GM19351 (cell line): ENCODE measurements around the gene INTS11.

ENCODE experiments used
- ATAC-seq: cut with Tn5 transposase; IDR thresholded peaks from one replicate; pipeline ENCODE4 v1.9.1; 2021; ENCODE audit warnings: mild to moderate bottlenecking, moderate library complexity; ENCODE audit not compliant: unreplicated experiment

Gene INTS11

DNA sequence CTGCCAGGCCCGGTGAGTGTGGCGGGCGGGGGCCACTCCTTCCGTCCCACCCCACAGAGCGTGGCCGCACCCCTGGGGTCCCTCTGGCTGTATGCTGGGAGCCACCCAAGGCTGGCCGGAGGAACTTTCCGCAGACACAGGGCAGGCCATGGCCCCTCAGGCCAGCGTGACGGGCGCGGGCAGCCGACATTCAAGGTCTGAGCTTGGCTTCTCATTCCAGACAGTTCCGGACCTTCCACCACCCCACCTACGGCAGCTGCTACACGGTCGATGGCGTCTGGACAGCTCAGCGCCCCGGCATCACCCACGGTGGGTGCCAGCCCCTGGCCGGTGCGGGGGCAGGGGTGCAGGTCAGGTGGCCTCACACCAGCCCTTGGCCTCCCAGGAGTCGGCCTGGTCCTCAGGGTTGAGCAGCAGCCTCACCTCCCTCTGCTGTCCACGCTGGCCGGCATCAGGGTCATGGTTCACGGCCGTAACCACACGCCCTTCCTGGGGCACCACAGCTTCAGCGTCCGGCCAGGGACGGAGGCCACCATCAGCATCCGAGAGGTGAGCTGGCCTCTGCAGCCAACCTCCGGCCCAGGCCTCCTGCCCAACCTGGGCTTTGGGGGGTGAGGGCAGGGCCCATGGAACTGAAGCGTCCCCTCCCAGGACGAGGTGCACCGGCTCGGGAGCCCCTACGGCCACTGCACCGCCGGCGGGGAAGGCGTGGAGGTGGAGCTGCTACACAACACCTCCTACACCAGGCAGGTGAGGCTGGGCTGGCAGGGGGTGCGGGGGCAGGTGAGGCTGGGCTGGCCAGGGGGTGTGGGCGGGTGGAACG, 37.0 kb downstream of the INTS11 start:
- ATAC-seq: no peak

DNA sequence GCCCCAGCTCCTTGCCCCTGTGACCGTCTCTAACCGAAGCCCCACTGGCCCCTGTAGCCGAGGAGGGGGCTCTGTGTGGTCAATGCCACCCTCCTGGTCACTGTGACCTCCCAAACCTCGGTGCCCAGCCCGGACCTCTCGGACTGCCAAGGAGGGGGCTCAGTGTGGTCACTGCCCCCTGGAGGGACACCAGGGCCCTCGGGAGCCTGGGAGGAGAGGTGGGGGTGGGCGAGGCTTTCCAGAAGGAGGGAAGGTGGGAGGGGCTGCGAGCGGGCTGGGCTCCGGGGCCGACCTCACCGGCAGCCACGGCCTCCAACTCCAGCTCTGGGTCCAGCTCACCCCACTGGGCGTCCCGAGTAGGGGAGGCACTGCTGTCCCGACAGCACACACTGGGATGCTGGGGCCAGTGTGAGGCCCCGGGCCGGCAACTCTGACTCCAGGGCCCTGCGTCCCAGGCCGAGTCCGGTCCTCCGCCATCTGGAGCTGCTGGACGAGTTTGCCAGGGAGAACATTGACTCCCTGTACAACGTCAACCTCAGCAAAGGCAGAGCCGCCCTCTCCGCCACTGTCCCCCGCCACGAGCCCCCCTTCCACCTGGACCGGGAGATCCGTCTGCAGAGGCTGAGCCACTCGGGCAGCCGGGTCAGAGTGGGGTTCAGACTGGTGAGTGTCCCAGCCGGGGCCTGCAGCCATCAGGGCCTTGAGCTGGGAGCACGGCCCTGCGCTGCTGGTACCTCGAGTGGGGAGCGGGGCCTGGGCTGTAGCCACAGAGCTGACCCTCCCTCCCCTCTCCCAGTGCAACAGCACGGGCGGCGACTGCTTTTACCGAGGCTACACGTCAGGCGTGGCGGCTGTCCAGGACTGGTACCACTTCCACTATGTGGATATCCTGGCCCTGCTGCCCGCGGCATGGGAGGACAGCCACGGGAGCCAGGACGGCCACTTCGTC, 37.9 kb downstream of the INTS11 start:
- no peak for ATAC-seq

DNA sequence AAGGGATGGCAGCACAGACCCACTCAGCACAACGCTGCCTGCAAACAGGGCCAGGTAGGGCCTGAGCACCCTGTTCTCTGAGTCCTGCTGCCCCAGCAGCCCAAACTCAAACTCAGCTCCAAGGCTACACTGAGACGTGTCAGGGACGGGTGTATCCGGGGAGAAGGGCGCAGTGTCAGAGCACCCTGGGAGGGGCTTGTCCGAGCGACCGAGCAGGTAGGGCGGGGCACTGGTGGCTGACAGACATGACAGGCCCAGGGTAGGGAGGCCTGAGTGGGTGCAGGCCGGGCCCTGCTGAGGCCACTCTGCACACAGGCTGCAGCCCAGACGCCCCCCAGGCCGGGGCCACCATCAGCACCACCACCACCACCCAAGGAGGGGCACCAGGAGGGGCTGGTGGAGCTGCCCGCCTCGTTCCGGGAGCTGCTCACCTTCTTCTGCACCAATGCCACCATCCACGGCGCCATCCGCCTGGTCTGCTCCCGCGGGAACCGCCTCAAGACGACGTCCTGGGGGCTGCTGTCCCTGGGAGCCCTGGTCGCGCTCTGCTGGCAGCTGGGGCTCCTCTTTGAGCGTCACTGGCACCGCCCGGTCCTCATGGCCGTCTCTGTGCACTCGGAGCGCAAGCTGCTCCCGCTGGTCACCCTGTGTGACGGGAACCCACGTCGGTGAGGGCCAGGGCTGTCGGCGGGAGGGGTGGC, 38.7 kb downstream of the INTS11 start:
- ATAC-seq: no peak

DNA sequence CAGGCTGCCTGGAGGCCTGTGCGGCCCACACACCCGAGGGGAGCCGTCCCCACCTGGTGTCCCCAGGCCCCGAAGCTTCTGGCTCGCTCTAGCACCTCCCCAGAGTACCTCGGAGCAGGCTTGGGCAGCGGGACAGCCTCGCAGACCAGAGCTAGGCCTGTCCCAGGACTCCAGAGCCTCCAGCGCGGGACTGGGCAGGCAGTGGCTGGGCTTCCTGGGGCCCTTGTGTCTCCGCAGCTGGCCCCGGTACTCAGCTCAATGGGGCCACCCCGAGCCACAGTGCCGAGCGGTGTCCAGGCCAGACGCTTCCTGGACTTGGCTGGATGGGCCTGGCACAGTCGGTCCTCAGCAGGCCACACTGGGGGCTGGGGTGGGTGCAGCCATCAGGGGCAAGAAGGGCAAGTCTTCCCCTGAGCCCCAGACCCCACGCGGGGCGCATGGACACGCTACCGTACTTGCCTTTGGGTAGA, 39.3 kb downstream of the INTS11 start:
- no peak for ATAC-seq

DNA sequence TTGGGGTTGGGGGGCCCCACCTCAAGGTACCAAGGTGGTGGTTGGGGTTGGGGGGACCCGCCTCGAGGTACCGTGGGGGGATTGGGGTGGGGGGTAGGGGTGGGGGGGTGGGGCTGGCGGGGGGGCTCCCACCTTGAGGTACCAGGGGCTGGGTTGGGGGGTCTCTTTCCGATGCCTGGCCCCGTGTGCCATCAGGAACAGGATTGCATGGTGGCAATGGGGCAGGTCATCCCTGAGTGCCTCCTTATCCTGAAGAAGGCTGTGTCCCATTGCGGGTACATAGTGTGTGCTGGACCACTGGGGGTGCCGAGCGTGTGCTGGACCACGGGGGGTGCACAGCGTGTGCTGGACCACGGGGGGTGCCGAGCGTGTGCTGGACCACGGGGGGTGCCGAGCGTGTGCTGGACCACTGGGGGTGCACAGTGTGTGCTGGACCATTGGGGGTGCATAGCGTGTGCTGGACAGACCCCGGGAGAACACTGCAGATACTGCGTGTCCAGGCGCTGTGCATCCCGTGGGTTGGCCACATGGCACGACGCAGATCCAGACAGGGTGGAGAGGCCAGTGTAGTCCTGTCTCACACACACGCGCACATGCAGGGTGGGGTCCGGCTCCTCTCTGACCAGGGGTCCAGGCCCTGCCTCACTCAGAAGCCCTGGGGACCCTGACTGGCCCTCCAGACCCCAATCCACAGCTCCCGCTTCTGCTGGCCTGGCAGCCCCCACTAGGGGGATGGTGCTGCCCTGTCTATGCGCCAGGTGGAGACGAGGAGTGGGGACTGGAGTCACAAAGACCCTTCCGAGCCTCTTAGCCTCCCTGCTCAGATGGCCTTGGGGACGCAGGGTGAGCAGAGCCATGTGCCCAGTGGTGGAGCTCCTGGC, 40.0 kb downstream of the INTS11 start:
- no peak for ATAC-seq

DNA sequence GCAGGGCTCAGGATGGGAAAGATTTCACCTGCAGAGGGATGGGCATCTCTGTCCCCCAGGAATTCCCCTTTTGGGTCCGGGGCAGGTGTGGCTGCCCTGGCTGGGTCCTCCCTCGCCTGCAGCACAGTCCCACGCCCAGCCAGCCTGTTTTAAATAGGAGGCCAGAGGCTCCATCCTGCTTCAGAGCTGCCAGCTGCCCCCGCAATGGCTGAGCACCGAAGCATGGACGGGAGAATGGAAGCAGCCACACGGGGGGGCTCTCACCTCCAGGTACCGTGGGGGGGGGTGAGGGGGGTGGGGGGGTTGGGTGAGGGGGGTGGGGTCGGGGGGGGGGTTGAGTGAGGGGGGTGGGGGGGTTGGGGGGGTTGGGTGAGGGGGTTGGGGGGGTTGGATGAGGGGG, 40.6 kb downstream of the INTS11 start:
- ATAC-seq: no peak

DNA sequence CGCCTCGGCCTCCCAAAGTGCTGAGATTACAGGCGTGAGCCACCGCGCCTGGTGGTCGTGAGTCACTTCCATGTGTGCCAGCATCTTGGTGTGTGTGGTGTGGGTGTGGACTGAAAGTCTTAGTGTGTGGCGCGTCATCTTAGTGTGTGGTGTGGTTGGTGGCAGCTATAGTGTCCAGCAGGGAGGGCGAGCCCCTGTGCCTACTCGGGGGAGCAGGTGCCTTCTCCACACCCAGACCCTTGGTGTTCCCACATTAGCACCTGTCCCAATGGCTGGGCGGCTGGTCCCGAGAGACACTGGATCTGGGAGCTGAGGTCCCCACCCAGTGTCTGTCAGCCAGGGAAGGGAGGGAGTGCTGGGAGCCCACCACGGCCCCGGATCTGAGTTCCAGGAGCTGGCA, 41.5 kb downstream of the INTS11 start:
- ATAC-seq: no peak

DNA sequence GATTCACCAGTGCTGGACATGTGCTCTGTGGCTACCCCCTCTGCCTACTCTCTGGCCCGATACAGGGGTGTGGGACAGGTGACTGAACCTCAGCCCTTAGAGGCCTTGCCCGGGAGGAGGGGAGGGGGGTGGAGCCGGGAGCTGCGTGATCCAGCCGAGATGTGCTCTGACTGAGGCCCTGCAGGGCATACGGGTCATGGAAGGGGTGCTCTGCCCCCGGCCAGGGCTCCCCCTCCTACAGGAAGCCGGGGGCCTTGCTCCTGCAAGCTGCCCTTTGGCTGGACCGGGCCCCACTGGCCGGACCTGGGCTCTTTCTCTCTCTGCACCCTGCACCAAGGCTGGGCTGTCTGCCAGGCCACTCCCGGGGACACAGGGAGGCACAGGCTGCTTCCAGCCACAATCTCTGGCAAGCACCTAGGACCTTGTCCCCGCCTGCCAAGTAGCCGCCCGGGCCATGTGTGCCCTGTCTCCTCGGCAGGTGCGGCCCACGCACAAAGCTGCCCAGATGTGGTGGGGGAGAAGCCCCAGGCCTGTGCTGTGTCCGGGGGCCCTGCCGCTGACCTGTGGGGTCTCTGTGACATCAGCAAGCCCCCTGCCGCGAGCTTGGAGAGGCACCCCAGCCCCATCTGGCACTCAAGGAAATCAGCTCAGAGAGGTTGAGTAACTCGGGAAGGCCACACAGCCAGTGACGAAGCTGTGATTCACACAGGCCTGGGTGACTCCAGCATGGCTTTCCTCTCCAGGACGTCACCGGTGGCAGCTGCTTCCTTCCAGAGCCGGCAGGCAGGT, 42.7 kb downstream of the INTS11 start:
- ATAC-seq: no peak

DNA sequence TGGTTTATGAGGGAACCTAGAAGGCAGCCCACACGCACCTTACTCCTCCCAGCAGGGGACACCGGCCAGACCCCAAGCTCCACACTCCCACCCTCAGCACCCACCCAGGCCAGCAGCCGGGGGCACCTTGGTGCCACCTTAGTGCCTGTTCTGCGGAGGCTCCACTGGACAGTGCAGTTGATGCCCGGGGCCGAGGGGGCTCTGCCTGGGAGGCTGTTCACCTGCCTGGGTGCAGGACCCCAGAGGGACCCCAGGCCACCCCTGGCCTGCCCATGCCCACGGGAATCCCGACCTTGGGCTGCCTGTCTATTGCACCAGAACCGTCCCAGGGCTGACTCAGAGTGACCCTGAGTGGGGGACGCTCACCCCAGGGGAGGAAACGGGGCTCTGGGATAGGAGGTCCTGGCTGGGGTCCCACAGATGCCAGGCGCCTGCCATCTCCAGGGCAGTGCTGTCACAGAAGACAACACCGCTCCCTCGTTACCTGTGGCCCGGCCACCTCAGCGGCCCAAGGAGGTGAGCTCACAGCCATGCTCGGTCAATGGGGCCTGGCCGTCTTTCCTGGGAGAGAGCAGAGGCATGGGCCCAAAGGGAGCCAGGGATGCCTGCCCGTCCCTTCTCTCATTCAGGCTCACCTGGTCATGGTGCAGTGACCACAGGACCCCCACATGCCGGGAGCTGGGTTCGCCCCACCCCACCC, 43.5 kb downstream of the INTS11 start:
- no peak for ATAC-seq

DNA sequence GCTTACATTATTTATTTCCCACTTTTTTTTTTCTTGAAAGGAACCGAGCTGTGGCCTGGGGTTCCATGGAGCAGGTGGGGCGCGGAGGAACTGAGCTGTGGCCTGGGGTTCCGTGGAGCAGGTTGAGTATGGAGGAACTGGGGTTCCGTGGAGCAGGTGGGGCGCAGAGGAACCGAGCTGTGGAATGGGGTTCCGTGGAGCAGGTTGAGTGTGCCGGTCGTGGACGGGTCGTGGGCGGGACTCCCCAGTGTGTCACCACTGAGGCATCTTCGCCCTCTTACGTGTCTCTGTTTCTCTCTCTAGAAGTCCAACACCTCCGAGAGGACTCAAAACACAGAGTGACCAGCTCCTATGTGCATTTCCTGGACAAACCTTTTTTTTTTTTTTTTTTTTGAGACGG, 45.4 kb downstream of the INTS11 start:
- ATAC-seq: no peak

DNA sequence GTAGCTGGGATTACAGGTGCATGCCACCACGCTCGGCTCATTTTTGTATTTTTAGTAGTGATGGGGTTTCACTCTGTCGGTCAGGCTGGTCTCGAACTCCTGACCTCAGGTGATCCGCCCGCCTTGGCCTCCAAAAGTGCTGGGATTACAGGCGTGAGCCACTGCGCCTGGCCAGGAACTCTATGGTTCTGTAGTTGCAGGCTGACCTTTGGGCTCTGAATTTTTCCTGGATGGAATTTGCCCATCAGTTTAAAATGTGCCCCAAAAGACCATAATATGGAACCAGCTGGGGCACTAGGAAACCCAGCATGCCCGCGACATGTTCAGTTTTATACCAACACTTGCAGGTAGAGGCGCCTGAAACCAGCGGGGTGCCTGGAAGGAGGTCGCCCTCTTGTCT, 45.8 kb downstream of the INTS11 start:
- no peak for ATAC-seq

DNA sequence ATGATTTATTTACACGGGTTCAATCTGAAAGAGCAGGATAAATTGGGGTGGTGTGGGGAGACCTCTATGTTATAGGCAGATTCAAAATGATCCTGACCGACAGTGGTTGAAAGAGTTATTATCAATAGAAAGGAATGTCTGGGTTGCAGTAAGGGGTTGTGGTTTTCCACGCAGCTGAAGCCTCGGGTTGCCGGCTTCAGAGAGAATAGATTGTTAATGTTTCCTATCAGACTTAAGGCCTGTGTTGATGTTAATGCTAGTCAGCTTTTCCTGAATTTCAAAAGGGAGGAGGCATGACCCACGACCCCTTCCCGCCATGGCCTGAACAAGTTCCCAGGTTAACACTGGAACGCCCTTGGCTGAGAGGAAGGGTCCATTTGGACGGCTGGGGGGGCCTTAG, 48.6 kb downstream of the INTS11 start:
- ATAC-seq: no peak

DNA sequence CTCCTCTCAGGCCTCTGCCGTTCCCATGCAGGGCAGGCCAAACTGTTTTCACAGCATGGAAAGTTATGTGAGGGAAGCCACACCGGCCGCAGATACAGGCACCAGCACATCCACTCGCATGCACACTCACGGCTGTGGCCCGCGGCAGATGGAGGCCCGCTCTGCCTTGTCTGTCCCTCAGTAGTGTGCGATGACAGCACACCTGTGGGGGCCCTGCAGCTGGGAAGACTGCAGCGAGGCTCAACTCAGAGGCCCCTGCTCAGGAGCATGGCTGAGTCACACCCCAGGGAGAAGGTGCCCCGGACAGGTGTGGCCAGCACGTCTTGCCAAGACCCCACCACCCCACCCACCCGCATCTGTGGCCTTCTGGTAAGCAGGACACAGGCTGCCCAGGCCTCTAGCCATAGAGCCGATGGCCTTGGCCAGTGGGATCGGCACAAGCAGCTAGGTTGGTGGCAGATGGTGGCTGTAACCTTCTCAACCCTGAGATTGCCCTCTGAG, 49.5 kb downstream of the INTS11 start:
- no peak for ATAC-seq

DNA sequence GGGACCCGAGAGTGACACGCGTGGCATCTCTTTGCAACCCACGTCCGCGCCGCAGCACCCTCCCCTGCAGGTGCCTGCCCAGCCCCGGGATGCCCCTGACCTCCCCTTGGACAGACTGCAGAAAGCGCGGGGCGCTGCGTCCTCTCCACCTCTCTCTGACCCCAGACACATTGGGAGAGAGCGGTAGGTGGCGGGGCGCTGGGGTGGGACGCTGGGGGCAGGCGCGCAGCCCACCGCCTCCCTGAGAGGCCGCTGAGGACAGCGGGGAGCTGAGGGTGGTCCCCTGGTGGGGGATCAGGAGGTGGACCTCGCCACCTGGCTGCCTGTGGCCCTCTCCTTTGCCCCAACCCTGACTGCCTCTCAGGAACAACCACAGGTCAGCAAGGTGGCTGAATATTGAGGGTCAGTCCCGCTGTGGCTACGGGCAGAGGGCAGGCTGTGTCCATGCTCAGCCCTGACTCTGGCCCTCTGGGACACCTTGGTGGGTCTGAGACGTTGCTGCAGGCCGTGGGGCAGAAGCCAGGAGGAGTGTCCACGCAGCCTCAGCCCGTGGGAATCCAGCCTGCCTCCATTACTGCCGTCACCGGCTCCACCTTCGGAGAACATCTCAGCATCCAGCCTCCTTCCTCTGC, 50.0 kb downstream of the INTS11 start:
- no peak for ATAC-seq

DNA sequence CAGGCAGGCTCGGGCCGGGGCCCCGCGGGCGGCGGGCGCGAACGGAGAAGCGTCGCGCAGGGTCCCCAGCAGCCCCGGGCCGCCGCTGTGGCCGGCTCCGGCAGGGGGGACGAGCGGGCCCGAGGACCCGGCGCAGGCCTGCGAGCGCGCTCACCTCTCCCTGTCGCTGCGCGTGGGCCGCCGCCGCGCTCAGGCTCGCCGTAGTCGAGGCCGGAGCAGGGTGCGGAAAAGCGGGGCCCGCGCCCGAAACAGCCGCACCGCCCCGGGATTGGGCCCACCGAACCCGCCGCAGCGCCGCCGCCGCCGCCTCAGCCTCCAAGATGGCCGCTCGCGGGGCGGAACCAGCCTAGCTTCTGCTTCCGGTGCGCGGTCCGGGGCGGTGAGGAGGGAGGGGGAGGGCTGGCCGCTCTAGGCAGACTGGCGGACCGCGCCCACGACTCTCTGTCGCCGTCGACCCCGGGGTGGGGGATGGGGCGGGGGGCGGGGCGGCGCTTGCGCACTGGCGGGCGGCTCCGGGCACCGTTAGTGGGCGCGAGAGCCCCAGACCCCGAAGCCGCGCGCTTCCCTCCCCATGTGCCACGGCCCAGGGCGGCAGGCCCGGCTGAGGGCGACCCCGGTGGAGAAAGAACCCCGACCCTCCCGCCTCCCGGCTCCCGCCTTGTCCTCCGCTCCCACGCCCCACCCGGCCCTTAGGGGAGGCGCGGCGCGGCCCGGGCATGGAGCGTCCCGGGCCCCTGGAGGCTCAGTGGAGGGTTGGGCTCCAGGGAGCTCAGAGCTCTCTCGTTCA, 50.8 kb downstream of the INTS11 start, which contains the start of gene UBE2J2:
UBE2J2 (minus strand) TSS at position 343 of the 787 bp plus-strand sequence. CDS start 5,862 bp downstream, outside the sequence.
- peak; percentile 93 for ATAC-seq

DNA sequence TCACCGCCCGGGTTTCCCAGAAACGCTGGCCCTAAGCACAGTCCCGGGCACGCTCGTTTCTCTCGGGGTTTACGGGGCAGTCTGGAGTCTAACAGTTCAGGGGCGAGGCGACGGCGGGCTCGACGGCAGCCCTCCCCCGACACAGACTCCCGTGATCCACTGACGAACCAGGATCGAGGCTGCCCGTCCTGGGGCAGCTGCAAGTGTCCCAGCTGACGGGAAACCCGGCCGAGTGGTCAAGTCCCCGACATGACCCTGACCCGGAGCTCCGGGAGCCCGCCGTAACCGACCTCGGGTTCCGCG, 51.3 kb downstream of the INTS11 start:
- peak; percentile 8 for ATAC-seq
